ENCODE data around the gene MALSU1. TPM values are rescaled to one million over a fixed set of nuclear protein-coding genes. Genes with fewer than 3 reads are reported as not detected.
A peak's percentile ranks its signal among the peaks of the same experiment; 100 is the strongest.
"Not testable (repeated sequence)": the region's sequence is repeated elsewhere in the genome, so short reads cannot be mapped to it uniquely, and the experiment has no call there.

The MALSU1 gene
- total RNA-seq, 1 donor from 2014 or later = 43.3 TPM

GRCh38 chr7:23308754-23309153 is 9.6 kb downstream of the MALSU1 start:
- no peak overlapping the region for H3K27ac Mint-ChIP-seq
- H3K4me1 Mint-ChIP-seq = no peaks in the 10 kb centered on the region
- H3K27me3 Mint-ChIP-seq (ENCODE audit: low read depth) = no peaks in the 10 kb centered on the region
- DNase-seq (ENCODE audit: low spot score in 2 of 2, unreplicated experiment in 2 of 2) = no peak
- H3K36me3 Mint-ChIP-seq = peaks cover 55% of the 10 kb centered on the region
- peaks cover 4% of the 10 kb centered on the region for H3K9me3 Mint-ChIP-seq
- no peak overlapping the region for H3K4me3 Mint-ChIP-seq
- no peak for TF ChIP-seq CTCF (IDR thresholded peaks at IDR 0.05; ENCODE audit: unreplicated experiment)

DNA sequence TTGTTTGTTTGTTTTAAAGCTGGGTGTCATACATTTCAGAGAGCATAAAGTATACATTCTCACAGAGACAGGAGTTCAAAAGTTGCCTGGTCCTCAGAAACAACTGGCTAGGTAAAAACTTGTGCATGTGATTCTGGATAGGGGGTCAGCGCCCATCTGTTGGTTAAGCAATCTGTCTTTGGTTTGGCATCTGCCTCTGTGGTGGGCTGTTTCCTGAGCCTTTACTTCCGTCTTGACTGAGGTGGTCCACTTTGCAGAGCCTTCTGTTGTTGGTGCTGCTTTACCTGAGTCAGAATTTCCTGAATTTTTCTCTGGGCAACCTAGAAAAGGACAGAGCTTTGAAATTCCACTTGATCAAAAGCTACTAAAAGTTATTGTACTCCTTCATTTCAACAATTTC is 13.0 kb downstream of the MALSU1 start:
- not testable (repeated sequence) for H3K27me3 Mint-ChIP-seq (ENCODE audit: low read depth); H3K4me3 Mint-ChIP-seq; H3K4me1 Mint-ChIP-seq; H3K9me3 Mint-ChIP-seq; DNase-seq (ENCODE audit: low spot score in 2 of 2, unreplicated experiment in 2 of 2); H3K27ac Mint-ChIP-seq
- peaks cover 36% of the 10 kb centered on the region for H3K36me3 Mint-ChIP-seq

- H3K9me3 Mint-ChIP-seq = no peaks in the 10 kb centered on the region
- no peak overlapping the region for H3K27ac Mint-ChIP-seq
- DNase-seq (ENCODE audit: low spot score in 2 of 2, unreplicated experiment in 2 of 2) = no peak
- TF ChIP-seq CTCF (IDR thresholded peaks at IDR 0.05; ENCODE audit: unreplicated experiment) = no peak
- H3K4me1 Mint-ChIP-seq = no peaks in the 10 kb centered on the region
- H3K36me3 Mint-ChIP-seq = peaks cover 50% of the 10 kb centered on the region
- H3K4me3 Mint-ChIP-seq = no peak overlapping the region
- no peaks in the 10 kb centered on the region for H3K27me3 Mint-ChIP-seq (ENCODE audit: low read depth)
Measured at GRCh38 chr7:23315366-23315765, 16.2 kb downstream of the MALSU1 start.

- Mint-ChIP-seq H3K9me3 (no peaks in the 10 kb centered on the region), H3K27me3 (ENCODE audit: low read depth) (no peaks in the 10 kb centered on the region), H3K4me1 (peaks cover 39% of the 10 kb centered on the region), H3K36me3 (peaks cover 40% of the 10 kb centered on the region), H3K4me3 (no peak overlapping the region), H3K27ac (no peak overlapping the region)
- no peak for TF ChIP-seq CTCF (IDR thresholded peaks at IDR 0.05; ENCODE audit: unreplicated experiment)
- no peak for DNase-seq (ENCODE audit: low spot score in 2 of 2, unreplicated experiment in 2 of 2)
Measured at GRCh38 chr7:23331132-23331531, 32.0 kb downstream of the MALSU1 start.

DNA sequence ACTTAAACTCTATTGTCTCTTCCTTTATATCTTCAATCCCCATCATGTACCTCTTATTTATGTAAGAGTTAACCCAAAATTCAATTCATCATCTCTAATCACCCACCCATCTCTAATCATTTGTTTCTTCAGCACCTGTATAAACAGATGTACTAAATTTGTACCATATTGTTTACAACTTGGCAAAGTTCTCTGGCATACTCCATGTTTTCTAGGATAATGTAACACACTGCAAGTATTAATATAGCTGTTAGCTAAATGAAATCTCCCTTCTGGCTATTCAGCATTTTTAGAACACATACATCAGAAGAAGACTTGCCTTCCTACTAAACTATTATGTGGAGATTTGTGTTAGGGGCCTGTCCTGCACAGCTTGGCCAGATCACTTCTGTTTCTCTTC is 33.1 kb downstream of the MALSU1 start:
- DNase-seq (ENCODE audit: low spot score in 2 of 2, unreplicated experiment in 2 of 2) = no peak
- Mint-ChIP-seq H3K9me3 (no peaks in the 10 kb centered on the region), H3K4me1 (peaks cover 39% of the 10 kb centered on the region), H3K27ac (peak overlapping the region; percentile 63), H3K27me3 (ENCODE audit: low read depth) (no peaks in the 10 kb centered on the region), H3K4me3 (no peak overlapping the region), H3K36me3 (peaks cover 39% of the 10 kb centered on the region)
- TF ChIP-seq CTCF (IDR thresholded peaks at IDR 0.05; ENCODE audit: unreplicated experiment) = no peak

DNA sequence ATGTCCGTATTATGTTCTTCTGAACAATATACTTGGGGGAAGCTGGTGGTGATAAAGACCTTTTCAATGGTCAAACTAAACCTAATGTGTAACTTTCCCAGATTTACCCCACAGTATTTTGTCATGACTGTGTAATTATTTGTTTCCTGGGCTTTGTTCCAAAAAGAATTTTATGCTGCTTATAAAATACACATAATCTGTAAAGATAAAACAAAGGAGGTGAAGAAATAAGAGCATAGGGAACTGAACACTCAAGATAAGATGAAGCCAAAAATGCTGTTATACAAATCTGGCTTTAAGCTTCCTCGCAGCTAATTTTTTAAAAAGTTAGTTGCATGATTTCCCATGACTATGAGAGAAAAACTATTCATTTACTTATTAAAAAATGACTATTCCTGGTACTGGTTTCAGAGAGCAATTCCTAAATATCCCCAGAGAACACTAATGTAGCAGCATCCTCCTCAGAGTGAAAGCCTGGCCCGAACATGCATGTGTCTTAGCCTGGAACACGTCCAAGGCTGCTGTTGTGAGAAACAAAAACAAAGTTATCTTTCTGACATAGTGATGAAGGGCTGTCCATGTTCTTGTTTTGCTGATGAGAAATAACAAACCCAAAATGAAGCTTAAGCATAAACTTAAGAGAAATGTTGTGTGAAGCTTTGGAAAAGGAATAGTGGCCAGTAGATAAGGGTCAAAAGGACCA is 33.9 kb downstream of the MALSU1 start:
- no peak for DNase-seq (ENCODE audit: low spot score in 2 of 2, unreplicated experiment in 2 of 2)
- Mint-ChIP-seq H3K4me3 (no peak overlapping the region), H3K27ac (peak overlapping the region; percentile 77), H3K36me3 (peaks cover 40% of the 10 kb centered on the region), H3K9me3 (peaks cover 8% of the 10 kb centered on the region), H3K4me1 (peaks cover 39% of the 10 kb centered on the region), H3K27me3 (ENCODE audit: low read depth) (no peaks in the 10 kb centered on the region)
- no peak for TF ChIP-seq CTCF (IDR thresholded peaks at IDR 0.05; ENCODE audit: unreplicated experiment)

All from mesothelial cell of epicardium (in vitro differentiated cells).